Esophagus squamous epithelium (tissue), 5 donors: ENCODE data around the gene ATRN. TPM values are rescaled to one million over a fixed set of nuclear protein-coding genes. Genes with fewer than 3 reads are reported as not detected.

Experiments used
- DNase-seq: peaks from one replicate; lab custom pipeline; 2025; lab: John Stamatoyannopoulos, UW
- H3K27ac ChIP-seq, 4 donors: fragments of 200-600 bp; sonication (generic); one replicate each; pipeline ENCODE4 v1.5.1; 2016 to 2019; ENCODE audit warnings: mild to moderate bottlenecking in 1 of 4
- H3K27me3 ChIP-seq, 4 donors: fragments of 200-600 bp; sonication (generic); 1 replicate in 3 of 4; 2 replicates in 1 of 4; pipeline versions ENCODE4 v1.5.1 to v1.6.0; 2017 to 2021; ENCODE audit warnings: antibody characterized with exemption in 1 of 4
- H3K36me3 ChIP-seq, 3 donors: fragments of 200-600 bp; sonication (generic); one replicate each; pipeline ENCODE4 v1.5.1; 2016 to 2019
- H3K4me1 ChIP-seq, 3 donors: fragments of 200-600 bp; sonication (generic); one replicate each; pipeline ENCODE4 v1.5.1; 2017 to 2019
- H3K4me3 ChIP-seq, 4 donors: fragments of 200-600 bp; sonication (generic); 1 replicate in 3 of 4; 2 replicates in 1 of 4; pipeline ENCODE4 v1.5.1; 2016 to 2019; ENCODE audit warnings: mild to moderate bottlenecking in 2 of 4, moderate library complexity in 1 of 4
- H3K9me3 ChIP-seq, 3 donors: fragments of 200-600 bp; sonication (generic); one replicate each; pipeline ENCODE4 v1.5.1; 2016 to 2019
- POLR2A ChIP-seq, 4 donors: fragments of 450-650 bp; IDR thresholded peaks; one replicate each; pipeline ENCODE4 v1.6.1; 2017; ENCODE audit warnings: antibody characterized with exemption in 4 of 4, mild to moderate bottlenecking in 4 of 4, moderate library complexity in 3 of 4
- WGBS, 2 donors: methylation state at CpG; one replicate each; pipeline ENCODE4 v1.1.5; 2018; 5-methylcytosine and 5-hydroxymethylcytosine counted together
- intact Hi-C: fragments of 100-400 bp; cut with DNase I; formaldehyde crosslinking; loops from one replicate; pipeline ENCODE4 v1.15.0; 2022
- total RNA-seq, 4 donors: library from RNA; depleted of rRNA; stranded (reverse); fragments of >200 nt; gene quantifications; one replicate each; pipeline ENCODE4 v1.1.0, GENCODE V29; 2016
- TF ChIP-seq, protein P1 (sequence below), 6 experiments: fragments of 450-650 bp in 4 of 6; fragments of 200-600 bp in 2 of 6; sonication (generic) in 2 of 6; IDR thresholded peaks; one replicate each; pipeline ENCODE4 v1.5.1; 2016 to 2019; ENCODE audit warnings: antibody characterized with exemption in 6 of 6, mild to moderate bottlenecking in 4 of 6, moderate library complexity in 4 of 6
- donor health status: DM: yes; HTN: yes; CAD: no.

The ATRN gene
- total RNA-seq, 4 donors from 2014 or later, result 15.4 to 23.1 (median 21.4) TPM

GRCh38 chr20:3647473-3647872 is 176.7 kb downstream of the ATRN start:
- H3K4me1 ChIP-seq, result no peaks in the 10 kb centered on the region
- H3K27me3 ChIP-seq, result no peaks in the 10 kb centered on the region
- no peak for TF ChIP-seq POLR2A (IDR thresholded peaks at IDR 0.05)
- TF ChIP-seq, protein P1, sequence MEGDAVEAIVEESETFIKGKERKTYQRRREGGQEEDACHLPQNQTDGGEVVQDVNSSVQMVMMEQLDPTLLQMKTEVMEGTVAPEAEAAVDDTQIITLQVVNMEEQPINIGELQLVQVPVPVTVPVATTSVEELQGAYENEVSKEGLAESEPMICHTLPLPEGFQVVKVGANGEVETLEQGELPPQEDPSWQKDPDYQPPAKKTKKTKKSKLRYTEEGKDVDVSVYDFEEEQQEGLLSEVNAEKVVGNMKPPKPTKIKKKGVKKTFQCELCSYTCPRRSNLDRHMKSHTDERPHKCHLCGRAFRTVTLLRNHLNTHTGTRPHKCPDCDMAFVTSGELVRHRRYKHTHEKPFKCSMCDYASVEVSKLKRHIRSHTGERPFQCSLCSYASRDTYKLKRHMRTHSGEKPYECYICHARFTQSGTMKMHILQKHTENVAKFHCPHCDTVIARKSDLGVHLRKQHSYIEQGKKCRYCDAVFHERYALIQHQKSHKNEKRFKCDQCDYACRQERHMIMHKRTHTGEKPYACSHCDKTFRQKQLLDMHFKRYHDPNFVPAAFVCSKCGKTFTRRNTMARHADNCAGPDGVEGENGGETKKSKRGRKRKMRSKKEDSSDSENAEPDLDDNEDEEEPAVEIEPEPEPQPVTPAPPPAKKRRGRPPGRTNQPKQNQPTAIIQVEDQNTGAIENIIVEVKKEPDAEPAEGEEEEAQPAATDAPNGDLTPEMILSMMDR (IDR thresholded peaks at IDR 0.05), result no peak
- H3K27ac ChIP-seq, result no peak overlapping the region
- no peak for DNase-seq
- H3K9me3 ChIP-seq, result no peaks in the 10 kb centered on the region
- peaks cover 0 to 86% (median 0%) of the 10 kb centered on the region in 3 donors for H3K36me3 ChIP-seq
- intact Hi-C loops, result no loop called here
- H3K4me3 ChIP-seq, result no peak overlapping the region

DNA sequence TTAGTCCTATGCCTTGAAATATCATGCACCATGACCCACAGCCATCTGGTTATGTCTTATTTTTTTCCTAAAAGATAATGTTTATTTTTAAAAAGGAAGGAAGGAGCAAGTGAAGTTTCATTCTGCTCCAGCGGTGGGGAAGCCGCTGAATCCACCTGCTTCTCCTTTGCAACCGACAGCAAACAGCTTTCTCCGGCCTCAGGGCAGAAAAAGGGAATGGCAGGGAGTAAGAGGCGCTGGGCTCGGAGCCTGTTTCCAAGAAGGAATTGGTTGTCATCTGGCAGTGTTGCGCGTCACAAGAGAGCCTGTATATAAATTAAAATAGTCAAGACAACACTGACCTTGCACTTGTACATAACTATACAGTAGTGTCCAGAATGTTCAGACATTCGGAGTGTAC is 178.1 kb downstream of the ATRN start:
- peaks cover 0 to 73% (median 0%) of the 10 kb centered on the region in 3 donors for H3K36me3 ChIP-seq
- 82 to 85% methylated on average over 7 to 8 of the region's 9 CpGs for WGBS, 2 donors
- TF ChIP-seq, protein P1 (IDR thresholded peaks at IDR 0.05), result no peak
- no peak for TF ChIP-seq POLR2A (IDR thresholded peaks at IDR 0.05)

GRCh38 chr20:3651204-3651962 is 180.6 kb downstream of the ATRN start:
- Histone ChIP-seq H3K9me3 (no peaks in the 10 kb centered on the region), H3K4me1 (no peaks in the 10 kb centered on the region), H3K36me3 (peaks cover 0 to 50% (median 0%) of the 10 kb centered on the region in 3 donors), H3K4me3 (no peak overlapping the region), H3K27ac (no peak overlapping the region), H3K27me3 (no peaks in the 10 kb centered on the region)
- TF ChIP-seq, protein P1 (IDR thresholded peaks at IDR 0.05), result no peak
- TF ChIP-seq POLR2A (IDR thresholded peaks at IDR 0.05), result no peak
- no peak for DNase-seq
- 75 to 79% methylated on average over 7 to 8 of the region's 9 CpGs for WGBS, 2 donors
- intact Hi-C loops, result no loop called here

More for the DNA sequence above, 178.1 kb downstream of the ATRN start:
- no peak overlapping the region for H3K27ac ChIP-seq
- no peak overlapping the region for H3K4me3 ChIP-seq
- no peaks in the 10 kb centered on the region for H3K27me3 ChIP-seq
- H3K4me1 ChIP-seq, result no peaks in the 10 kb centered on the region
- DNase-seq, result no peak
- H3K9me3 ChIP-seq, result no peaks in the 10 kb centered on the region
- intact Hi-C loops, result no loop called here

DNA sequence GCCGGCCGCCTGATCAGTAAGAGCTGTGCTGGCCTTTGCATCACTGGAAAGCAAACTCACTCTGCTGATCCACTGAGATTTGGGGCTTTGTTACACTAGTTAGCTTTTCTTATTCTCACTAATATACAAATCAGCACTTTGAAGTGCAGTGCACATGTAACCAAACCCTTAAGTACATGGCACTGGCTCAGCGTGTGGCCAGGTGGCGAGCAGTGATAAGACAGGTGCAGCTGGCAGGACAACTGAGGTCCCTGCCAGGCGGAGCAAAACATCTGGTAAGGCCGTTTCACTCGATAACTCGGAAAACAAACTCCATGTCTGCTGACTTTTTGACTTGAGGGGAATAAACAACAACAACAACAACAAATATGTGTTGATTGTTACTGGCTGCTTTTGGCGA is 181.4 kb downstream of the ATRN start:
- TF ChIP-seq POLR2A (IDR thresholded peaks at IDR 0.05), result no peak
- TF ChIP-seq, protein P1 (IDR thresholded peaks at IDR 0.05), result no peak
- no peaks in the 10 kb centered on the region for H3K9me3 ChIP-seq
- H3K36me3 ChIP-seq, result peaks cover 0 to 41% (median 0%) of the 10 kb centered on the region in 3 donors
- DNase-seq, result no peak
- intact Hi-C loops, result no loop called here
- peaks cover 0 to 5% (median 0%) of the 10 kb centered on the region in 3 donors for H3K4me1 ChIP-seq
- no peak overlapping the region for H3K27ac ChIP-seq
- peaks cover 0 to under 1% (median 0%) of the 10 kb centered on the region in 4 donors for H3K27me3 ChIP-seq
- 95% methylated on average over 7 to 9 of the region's 9 CpGs for WGBS, 2 donors
- no peak overlapping the region for H3K4me3 ChIP-seq
